ENCODE results near the gene PRKCA.

The PRKCA gene

DNA sequence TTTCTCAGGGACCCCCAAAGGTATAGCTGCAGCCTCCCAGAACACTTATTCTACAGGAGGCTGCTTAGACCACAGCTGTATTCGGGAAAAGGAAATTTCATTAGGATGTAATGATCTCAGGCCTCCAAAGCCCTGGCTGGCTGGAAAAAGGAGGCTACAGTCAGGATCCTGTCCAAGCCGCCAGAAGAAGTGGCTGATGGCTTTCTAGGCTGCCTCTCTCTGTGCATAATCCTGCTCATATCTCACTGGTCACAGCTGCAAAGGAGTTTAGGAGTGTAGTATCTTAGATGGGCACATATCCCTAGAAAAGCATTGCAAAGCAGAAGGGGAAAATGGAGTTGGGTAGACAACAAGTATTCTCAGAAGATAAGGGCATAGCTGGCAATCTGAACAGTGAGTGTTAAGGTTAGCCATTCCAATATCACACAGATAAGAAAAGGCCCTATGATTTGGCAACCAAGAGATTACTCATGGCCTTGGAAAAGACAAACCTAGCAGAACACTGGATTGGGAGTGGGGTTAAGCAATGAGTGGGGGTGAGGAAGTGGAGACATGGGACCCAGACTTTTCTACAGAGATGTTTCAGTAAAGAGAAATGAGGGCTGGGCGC, 26.0 kb upstream of the PRKCA start:
- H3K4me3 ChIP-seq (ENCODE audit: low read length), result no peak overlapping the region
- peak; percentile 11 for DNase-seq (ENCODE audit: low read depth)
- TF ChIP-seq, protein P1, sequence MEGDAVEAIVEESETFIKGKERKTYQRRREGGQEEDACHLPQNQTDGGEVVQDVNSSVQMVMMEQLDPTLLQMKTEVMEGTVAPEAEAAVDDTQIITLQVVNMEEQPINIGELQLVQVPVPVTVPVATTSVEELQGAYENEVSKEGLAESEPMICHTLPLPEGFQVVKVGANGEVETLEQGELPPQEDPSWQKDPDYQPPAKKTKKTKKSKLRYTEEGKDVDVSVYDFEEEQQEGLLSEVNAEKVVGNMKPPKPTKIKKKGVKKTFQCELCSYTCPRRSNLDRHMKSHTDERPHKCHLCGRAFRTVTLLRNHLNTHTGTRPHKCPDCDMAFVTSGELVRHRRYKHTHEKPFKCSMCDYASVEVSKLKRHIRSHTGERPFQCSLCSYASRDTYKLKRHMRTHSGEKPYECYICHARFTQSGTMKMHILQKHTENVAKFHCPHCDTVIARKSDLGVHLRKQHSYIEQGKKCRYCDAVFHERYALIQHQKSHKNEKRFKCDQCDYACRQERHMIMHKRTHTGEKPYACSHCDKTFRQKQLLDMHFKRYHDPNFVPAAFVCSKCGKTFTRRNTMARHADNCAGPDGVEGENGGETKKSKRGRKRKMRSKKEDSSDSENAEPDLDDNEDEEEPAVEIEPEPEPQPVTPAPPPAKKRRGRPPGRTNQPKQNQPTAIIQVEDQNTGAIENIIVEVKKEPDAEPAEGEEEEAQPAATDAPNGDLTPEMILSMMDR (conservative IDR thresholded peaks at IDR 0.05; ENCODE audit: low read length), result no peak

GRCh38 chr17:66277191-66277590, 25.2 kb upstream of the PRKCA start:
- no peak for DNase-seq (ENCODE audit: low read depth)
- no peak overlapping the region for H3K4me3 ChIP-seq (ENCODE audit: low read length)
- TF ChIP-seq, protein P1 (conservative IDR thresholded peaks at IDR 0.05; ENCODE audit: low read length), result no peak

- no peak overlapping the region for H3K4me3 ChIP-seq (ENCODE audit: low read length)
- DNase-seq (ENCODE audit: low read depth), result peak; percentile 50
These were observed 20.6 kb upstream of the PRKCA start for GRCh38 chr17:66281661-66282369.

DNA sequence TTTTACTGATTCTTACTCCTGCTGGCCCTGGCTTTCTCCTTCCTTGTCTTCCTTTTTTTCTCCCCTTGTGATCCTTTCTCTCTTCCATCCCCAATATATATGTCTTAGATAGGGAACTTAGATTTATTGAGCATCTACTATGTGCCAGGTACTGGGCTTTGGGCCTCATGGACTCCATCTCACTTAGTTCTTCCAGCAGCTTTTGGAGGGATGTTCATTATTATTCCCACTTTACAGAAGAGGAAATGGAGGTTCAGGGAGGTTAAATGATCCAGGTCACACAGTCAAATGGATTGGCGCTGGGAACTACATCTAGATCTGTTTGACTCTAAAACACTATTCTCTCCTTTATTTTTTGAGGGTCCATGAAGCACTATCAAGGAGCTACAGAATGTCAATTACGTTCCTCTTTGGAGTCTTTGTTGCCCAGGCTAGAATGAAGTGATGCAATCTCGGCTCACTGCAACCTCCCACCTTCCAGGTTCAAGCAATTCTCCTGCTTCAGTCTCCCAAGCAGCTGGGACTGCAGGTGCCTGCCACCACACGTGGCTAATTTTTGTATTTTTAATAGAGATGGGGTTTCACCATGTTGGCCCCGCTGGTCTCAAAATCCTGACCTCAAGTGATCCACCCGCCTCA, 19.0 kb upstream of the PRKCA start:
- no peak overlapping the region for H3K4me3 ChIP-seq (ENCODE audit: low read length)
- DNase-seq (ENCODE audit: low read depth), result no peak
- TF ChIP-seq, protein P1 (conservative IDR thresholded peaks at IDR 0.05; ENCODE audit: low read length), result no peak

More at GRCh38 chr17:66281661-66282369, 20.6 kb upstream of the PRKCA start:
- TF ChIP-seq, protein P1 (conservative IDR thresholded peaks at IDR 0.05; ENCODE audit: low read length), result no peak

- no peak overlapping the region for H3K4me3 ChIP-seq (ENCODE audit: low read length)
- TF ChIP-seq, protein P1 (conservative IDR thresholded peaks at IDR 0.05; ENCODE audit: low read length), result no peak
- DNase-seq (ENCODE audit: low read depth), result no peak
These were observed 18.4 kb upstream of the PRKCA start for GRCh38 chr17:66283971-66284370.

DNA sequence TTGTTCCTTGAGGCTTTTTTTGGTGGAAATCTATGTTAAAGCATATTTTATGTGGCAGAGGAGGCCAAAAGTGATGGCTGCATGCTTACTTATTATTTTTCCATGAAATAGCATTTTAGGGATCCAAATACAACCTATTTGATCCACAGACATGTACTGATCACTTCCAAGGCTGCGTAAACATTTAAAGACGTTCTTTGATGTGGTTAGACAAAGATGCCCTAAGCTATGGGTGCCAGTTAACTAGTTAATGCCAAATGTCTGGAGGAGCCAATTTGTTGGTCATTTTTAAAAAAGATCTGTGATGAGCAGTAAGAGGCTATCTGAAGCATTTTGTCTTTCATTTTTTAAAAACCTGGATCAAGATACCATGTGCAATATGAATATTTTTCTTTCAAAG, 17.3 kb upstream of the PRKCA start:
- H3K4me3 ChIP-seq (ENCODE audit: low read length), result no peak overlapping the region
- TF ChIP-seq, protein P1 (conservative IDR thresholded peaks at IDR 0.05; ENCODE audit: low read length), result no peak
- no peak for DNase-seq (ENCODE audit: low read depth)
